ENCODE measurements around the gene C19orf47. TPM values are rescaled to one million over a fixed set of nuclear protein-coding genes. Genes with fewer than 3 reads are reported as not detected.
A peak's percentile ranks its signal among the peaks of the same experiment; 100 is the strongest.

The C19orf47 gene
- polyA plus RNA-seq, 1 donor from 2014 or later: 22.8 TPM

DNA sequence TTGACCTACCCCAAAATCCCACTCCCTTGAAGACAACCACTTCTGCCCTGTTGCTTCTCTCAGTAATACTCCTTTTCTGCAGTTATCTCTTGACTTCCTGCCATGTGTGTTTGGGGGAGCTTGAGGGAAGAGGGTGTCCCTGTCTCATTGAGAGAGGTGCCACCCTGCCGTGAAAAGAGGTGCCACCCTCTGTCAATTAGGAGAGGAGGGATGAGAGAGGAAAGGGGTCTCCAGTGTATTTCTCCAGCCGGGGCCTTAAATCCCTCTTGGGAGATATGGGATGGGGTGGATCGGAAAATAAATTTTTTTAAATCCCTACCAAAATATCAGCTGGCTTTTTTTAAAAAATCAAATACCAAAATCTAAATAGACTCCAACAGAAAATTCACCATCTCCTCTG, 16.8 kb upstream of the C19orf47 start:
- Histone ChIP-seq H3K9me2 (ENCODE audit: insufficient read depth, low read length) (no peaks in the 10 kb centered on the region), H3K9me3 (ENCODE audit: low read length) (no peaks in the 10 kb centered on the region), H2AFZ (ENCODE audit: low read depth, low read length) (peak overlapping the region; percentile 66), H3K9ac (ENCODE audit: low read length) (peak overlapping the region; percentile 93), H3K4me3 (ENCODE audit: low read length) (peak overlapping the region; percentile 85), H3K79me2 (replicated peaks; ENCODE audit: insufficient read depth, low read length) (peaks cover 34% of the 10 kb centered on the region), H3F3A (ENCODE audit: insufficient read depth, low read length, poor library complexity, severe bottlenecking) (no peaks in the 10 kb centered on the region), H3K4me2 (ENCODE audit: low read length) (peak overlapping the region; percentile 94), H3K27ac (ENCODE audit: low read length) (peak overlapping the region; percentile 92), H4K20me1 (ENCODE audit: insufficient read depth) (peaks cover 3% of the 10 kb centered on the region), H3K36me3 (ENCODE audit: insufficient read depth, low read length) (no peaks in the 10 kb centered on the region), H3K27me3 (ENCODE audit: insufficient read depth, low read depth, low read length) (no peaks in the 10 kb centered on the region)
- TF ChIP-seq TAF1 (IDR thresholded peaks at IDR 0.05; ENCODE audit: low read depth) (no peak), MXI1 (conservative IDR thresholded peaks at IDR 0.05; ENCODE audit: poor library complexity, severe bottlenecking) (no peak), POLR2AphosphoS5 (IDR thresholded peaks at IDR 0.05) (no peak), SMC3 (conservative IDR thresholded peaks at IDR 0.05; ENCODE audit: poor library complexity) (no peak), EZH2 (IDR thresholded peaks at IDR 0.05; ENCODE audit: borderline replicate concordance, insufficient read depth, low read length, poor library complexity, severe bottlenecking) (no peak), EP300 (conservative IDR thresholded peaks at IDR 0.05; ENCODE audit: poor library complexity, severe bottlenecking) (no peak), RAD21 (conservative IDR thresholded peaks at IDR 0.05) (no peak)
- TF ChIP-seq, protein P1, sequence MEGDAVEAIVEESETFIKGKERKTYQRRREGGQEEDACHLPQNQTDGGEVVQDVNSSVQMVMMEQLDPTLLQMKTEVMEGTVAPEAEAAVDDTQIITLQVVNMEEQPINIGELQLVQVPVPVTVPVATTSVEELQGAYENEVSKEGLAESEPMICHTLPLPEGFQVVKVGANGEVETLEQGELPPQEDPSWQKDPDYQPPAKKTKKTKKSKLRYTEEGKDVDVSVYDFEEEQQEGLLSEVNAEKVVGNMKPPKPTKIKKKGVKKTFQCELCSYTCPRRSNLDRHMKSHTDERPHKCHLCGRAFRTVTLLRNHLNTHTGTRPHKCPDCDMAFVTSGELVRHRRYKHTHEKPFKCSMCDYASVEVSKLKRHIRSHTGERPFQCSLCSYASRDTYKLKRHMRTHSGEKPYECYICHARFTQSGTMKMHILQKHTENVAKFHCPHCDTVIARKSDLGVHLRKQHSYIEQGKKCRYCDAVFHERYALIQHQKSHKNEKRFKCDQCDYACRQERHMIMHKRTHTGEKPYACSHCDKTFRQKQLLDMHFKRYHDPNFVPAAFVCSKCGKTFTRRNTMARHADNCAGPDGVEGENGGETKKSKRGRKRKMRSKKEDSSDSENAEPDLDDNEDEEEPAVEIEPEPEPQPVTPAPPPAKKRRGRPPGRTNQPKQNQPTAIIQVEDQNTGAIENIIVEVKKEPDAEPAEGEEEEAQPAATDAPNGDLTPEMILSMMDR (IDR thresholded peaks at IDR 0.05; ENCODE audit: poor library complexity, severe bottlenecking): no peak
- TF ChIP-seq, protein P2, sequence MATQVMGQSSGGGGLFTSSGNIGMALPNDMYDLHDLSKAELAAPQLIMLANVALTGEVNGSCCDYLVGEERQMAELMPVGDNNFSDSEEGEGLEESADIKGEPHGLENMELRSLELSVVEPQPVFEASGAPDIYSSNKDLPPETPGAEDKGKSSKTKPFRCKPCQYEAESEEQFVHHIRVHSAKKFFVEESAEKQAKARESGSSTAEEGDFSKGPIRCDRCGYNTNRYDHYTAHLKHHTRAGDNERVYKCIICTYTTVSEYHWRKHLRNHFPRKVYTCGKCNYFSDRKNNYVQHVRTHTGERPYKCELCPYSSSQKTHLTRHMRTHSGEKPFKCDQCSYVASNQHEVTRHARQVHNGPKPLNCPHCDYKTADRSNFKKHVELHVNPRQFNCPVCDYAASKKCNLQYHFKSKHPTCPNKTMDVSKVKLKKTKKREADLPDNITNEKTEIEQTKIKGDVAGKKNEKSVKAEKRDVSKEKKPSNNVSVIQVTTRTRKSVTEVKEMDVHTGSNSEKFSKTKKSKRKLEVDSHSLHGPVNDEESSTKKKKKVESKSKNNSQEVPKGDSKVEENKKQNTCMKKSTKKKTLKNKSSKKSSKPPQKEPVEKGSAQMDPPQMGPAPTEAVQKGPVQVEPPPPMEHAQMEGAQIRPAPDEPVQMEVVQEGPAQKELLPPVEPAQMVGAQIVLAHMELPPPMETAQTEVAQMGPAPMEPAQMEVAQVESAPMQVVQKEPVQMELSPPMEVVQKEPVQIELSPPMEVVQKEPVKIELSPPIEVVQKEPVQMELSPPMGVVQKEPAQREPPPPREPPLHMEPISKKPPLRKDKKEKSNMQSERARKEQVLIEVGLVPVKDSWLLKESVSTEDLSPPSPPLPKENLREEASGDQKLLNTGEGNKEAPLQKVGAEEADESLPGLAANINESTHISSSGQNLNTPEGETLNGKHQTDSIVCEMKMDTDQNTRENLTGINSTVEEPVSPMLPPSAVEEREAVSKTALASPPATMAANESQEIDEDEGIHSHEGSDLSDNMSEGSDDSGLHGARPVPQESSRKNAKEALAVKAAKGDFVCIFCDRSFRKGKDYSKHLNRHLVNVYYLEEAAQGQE (IDR thresholded peaks at IDR 0.05; ENCODE audit: borderline replicate concordance): no peak

DNA sequence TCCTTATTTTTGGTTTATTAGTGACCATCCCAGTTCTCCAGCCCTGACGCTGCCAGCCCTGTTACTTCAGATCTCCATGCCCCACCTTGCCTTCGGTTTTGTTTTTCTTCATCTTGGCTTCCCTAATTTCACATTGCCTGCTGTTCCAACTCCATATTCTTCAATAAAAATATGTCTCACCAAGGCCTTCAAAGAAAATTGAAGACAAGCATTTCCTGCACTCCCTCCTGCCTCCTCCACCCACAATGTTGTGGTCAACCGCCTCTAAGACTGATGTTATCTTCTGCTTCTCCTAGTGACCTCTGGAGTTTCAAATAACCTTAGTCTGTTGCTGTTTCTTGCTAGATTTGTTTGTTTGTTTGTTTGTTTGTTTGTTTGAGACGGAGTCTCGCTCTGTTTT, 14.9 kb upstream of the C19orf47 start:
- TF ChIP-seq TAF1 (IDR thresholded peaks at IDR 0.05; ENCODE audit: low read depth): no peak
- TF ChIP-seq, protein P2 (IDR thresholded peaks at IDR 0.05; ENCODE audit: borderline replicate concordance): no peak
- H3K36me3 ChIP-seq (ENCODE audit: insufficient read depth, low read length): no peaks in the 10 kb centered on the region
- peaks cover 3% of the 10 kb centered on the region for H4K20me1 ChIP-seq (ENCODE audit: insufficient read depth)
- no peak overlapping the region for H3K9ac ChIP-seq (ENCODE audit: low read length)
- no peaks in the 10 kb centered on the region for H3K27me3 ChIP-seq (ENCODE audit: insufficient read depth, low read depth, low read length)
- no peak overlapping the region for H3K27ac ChIP-seq (ENCODE audit: low read length)
- H3K4me3 ChIP-seq (ENCODE audit: low read length): no peak overlapping the region
- no peak overlapping the region for H2AFZ ChIP-seq (ENCODE audit: low read depth, low read length)
- no peaks in the 10 kb centered on the region for H3K9me2 ChIP-seq (ENCODE audit: insufficient read depth, low read length)
- H3K9me3 ChIP-seq (ENCODE audit: low read length): no peaks in the 10 kb centered on the region
- peaks cover 23% of the 10 kb centered on the region for H3K79me2 ChIP-seq (replicated peaks; ENCODE audit: insufficient read depth, low read length)
- no peaks in the 10 kb centered on the region for H3F3A ChIP-seq (ENCODE audit: insufficient read depth, low read length, poor library complexity, severe bottlenecking)
- H3K4me2 ChIP-seq (ENCODE audit: low read length): no peak overlapping the region

All from neural cell (in vitro differentiated cells).